ENCODE measurements around the gene KLF6.

DNA sequence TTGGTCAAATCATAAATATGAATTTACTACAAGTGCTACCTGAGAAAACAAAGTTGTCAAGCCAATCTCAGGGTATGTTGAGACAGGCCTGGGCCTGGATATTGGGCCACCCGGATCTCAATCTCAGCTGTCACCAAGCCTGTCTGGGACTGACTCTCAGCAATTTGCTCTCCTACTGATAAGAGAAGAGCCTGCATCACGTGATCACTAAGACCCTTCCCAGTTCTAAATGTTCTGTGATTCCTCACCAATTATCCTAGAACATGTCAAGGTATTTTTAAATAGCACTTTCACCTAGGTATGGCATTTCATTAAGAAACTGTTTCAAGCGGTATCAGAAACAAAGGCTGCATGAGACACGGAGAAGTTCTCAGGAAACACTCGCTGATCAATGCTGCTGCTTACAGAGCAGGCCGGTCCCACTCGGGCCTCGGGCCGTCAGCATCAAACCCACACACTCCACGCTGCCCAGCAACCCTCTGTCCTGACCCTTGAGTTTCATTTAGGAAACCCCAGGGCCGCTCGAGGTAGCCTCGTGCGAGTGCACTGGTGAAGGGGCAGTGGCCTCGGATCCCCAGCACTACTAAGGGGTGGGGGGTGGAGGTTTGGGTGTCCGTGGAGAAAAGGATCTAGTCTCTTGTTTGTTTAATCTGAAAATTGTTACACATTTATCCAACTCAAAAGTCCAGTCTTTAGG is 4.1 kb downstream of the KLF6 start:
- TF ChIP-seq, protein P1, sequence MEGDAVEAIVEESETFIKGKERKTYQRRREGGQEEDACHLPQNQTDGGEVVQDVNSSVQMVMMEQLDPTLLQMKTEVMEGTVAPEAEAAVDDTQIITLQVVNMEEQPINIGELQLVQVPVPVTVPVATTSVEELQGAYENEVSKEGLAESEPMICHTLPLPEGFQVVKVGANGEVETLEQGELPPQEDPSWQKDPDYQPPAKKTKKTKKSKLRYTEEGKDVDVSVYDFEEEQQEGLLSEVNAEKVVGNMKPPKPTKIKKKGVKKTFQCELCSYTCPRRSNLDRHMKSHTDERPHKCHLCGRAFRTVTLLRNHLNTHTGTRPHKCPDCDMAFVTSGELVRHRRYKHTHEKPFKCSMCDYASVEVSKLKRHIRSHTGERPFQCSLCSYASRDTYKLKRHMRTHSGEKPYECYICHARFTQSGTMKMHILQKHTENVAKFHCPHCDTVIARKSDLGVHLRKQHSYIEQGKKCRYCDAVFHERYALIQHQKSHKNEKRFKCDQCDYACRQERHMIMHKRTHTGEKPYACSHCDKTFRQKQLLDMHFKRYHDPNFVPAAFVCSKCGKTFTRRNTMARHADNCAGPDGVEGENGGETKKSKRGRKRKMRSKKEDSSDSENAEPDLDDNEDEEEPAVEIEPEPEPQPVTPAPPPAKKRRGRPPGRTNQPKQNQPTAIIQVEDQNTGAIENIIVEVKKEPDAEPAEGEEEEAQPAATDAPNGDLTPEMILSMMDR (conservative IDR thresholded peaks at IDR 0.05 in 1 of 2, IDR thresholded peaks at IDR 0.05 in 1 of 2; ENCODE audit: extremely low read depth in 1 of 2, insufficient read depth in 1 of 2, low read depth in 1 of 2, low read length in 2 of 2), result no peak
- TF ChIP-seq EZH2 (IDR thresholded peaks at IDR 0.05; ENCODE audit: borderline replicate concordance, low read length), result no peak
